LNCaP clone FGC (cell line): ENCODE measurements around the gene AK6.

Experiments used
- DNase-seq: peaks from one replicate; pipeline ENCODE4 v3.0.0-alpha.2; 2011; ENCODE audit warnings: low read depth
- H3K4me3 ChIP-seq: 2 replicates; pipeline ENCODE4 v1.5.1; 2011; ENCODE audit warnings: mild to moderate bottlenecking, low read depth, low read length, control low read depth
- TF ChIP-seq, protein P1 (sequence below): IDR thresholded peaks from 2 replicates; pipeline ENCODE4 v1.5.1; 2012; ENCODE audit warnings: mild to moderate bottlenecking; ENCODE audit not compliant: control insufficient read depth, insufficient read depth; ENCODE audit errors: extremely low read depth

Gene AK6

GRCh38 chr5:69369340-69370121, at the start of gene AK6, which contains the start of the genes RAD17 and TAF9:
TSS of gene AK6 (minus strand) at chr5:69369520. CDS start at chr5:69369490, 30 bp downstream.
TSS of gene RAD17 (plus strand) at chr5:69369818. CDS start at chr5:69372209, 2,391 bp downstream.
TSS of gene TAF9 (minus strand) at chr5:69369520. CDS start at chr5:69365737, 3,783 bp downstream.
- H3K4me3 ChIP-seq, result peak within 1 kb of the TSS; percentile 80
- peak; percentile 77 for DNase-seq
- TF ChIP-seq, protein P1, sequence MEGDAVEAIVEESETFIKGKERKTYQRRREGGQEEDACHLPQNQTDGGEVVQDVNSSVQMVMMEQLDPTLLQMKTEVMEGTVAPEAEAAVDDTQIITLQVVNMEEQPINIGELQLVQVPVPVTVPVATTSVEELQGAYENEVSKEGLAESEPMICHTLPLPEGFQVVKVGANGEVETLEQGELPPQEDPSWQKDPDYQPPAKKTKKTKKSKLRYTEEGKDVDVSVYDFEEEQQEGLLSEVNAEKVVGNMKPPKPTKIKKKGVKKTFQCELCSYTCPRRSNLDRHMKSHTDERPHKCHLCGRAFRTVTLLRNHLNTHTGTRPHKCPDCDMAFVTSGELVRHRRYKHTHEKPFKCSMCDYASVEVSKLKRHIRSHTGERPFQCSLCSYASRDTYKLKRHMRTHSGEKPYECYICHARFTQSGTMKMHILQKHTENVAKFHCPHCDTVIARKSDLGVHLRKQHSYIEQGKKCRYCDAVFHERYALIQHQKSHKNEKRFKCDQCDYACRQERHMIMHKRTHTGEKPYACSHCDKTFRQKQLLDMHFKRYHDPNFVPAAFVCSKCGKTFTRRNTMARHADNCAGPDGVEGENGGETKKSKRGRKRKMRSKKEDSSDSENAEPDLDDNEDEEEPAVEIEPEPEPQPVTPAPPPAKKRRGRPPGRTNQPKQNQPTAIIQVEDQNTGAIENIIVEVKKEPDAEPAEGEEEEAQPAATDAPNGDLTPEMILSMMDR, result no peak

GRCh38 chr5:69418554-69418953, 49.2 kb upstream of the AK6 start:
- TF ChIP-seq, protein P1, result no peak
- H3K4me3 ChIP-seq, result no peak overlapping the region
- no peak for DNase-seq

DNA sequence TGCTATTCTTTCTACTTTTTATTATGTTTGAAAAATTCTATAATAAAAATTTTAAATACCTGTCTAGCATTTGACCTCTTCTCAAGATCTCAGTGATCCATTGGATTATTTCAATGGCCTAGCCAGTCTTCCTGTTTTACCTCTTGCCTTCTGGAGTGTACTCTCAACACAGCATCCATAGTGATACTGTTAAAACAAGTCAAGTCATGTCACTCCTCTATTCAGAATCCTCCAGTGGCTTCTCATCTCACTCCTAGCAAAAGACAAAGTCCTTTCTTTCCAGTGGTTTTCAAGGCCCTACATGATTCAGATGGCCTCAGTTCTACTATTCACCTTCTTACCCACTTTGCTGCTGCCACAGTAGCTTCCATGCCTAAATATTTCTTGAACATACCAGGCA, 47.4 kb upstream of the AK6 start:
- H3K4me3 ChIP-seq, result peak overlapping the region; percentile 82
- TF ChIP-seq, protein P1, result no peak
- DNase-seq, result no peak

GRCh38 chr5:69416180-69416579, 46.9 kb upstream of the AK6 start:
- TF ChIP-seq, protein P1, result no peak
- peak overlapping the region; percentile 82 for H3K4me3 ChIP-seq
- no peak for DNase-seq

DNA sequence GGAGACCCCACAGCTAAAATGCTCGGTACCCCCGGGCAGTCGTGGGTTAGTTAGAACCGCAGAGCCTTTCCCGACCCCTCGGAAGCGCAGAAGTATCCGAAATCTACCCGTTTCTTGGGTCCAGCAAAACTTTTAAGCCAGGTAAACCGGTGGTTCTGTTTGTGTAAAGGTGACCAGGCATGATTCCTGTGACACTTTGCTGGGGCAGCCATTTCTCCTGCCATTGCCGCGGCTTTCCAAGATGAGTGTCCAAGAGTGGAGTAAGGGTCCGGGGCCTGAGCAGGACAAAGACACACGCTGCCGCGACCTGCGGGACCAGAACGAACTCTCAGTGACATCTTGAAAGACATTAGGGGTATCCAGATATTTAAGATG, 46.3 kb upstream of the AK6 start:
- TF ChIP-seq, protein P1, result no peak
- no peak for DNase-seq
- peak overlapping the region; percentile 82 for H3K4me3 ChIP-seq

DNA sequence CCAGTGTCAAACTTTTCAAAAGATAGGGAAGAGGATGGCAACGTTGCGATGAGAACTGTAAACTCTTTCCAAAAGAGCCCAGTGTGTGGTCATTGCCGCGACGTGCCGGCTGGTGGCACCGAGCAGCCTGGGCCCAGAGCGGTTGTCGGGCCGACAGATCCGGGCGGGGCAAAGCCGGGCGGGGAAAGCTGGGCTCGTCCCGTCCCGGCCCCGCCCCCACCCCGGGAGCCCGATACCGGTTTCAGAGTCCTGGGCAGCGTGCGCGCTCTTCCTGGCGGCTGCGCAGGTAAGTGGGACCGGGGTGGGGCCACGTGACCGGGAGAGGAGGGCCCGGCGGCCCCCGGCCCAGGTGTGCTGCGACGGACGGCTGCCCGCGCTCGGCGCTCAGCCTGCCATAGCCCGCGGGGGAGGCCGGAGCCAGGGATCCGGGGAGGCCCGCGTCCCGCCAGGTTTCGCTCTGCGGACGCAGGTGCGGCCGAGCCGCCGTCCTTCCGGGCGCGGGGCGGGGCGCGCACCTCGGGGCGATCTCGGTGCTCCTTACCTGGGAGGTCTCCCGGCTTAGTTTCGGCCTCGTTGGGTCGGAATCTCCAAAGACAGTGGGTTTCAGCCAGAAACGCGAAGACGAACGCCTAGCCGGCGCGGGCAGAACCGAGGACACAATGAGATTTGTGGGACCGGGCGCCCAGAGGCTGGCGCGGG, 45.7 kb upstream of the AK6 start, which contains the start of gene MARVELD2:
MARVELD2 (plus strand) TSS at position 232 of the 699 bp plus-strand sequence. CDS start 4,270 bp downstream, outside the sequence.
- TF ChIP-seq, protein P1, result peak; percentile 84
- peak; percentile 79 for DNase-seq
- peak within 1 kb of the TSS; percentile 82 for H3K4me3 ChIP-seq
